GM12878 (cell line): ENCODE data around the gene KRTAP5-6.

Source experiments
- ETV6 ChIP-seq, 2 experiments: fragments of 450-650 bp in 1 of 2; IDR thresholded peaks in 1 of 2; conservative IDR thresholded peaks in 1 of 2; 2 replicates each; pipeline ENCODE4 v1.6.1; 2014; ENCODE audit warnings: antibody characterized with exemption in 1 of 2, borderline replicate concordance in 1 of 2, low read depth in 1 of 2, mild to moderate bottlenecking in 1 of 2, moderate library complexity in 1 of 2
- GABPA ChIP-seq: IDR thresholded peaks from 2 replicates; pipeline ENCODE4 v1.6.1; 2014; ENCODE audit warnings: antibody characterized with exemption, low read depth, mild to moderate bottlenecking, inconsistent platforms
- POLR2A ChIP-seq: IDR thresholded peaks from 2 replicates; pipeline ENCODE4 v1.6.1; 2011; ENCODE audit warnings: low read depth, mild to moderate bottlenecking, low read length
- SMC3 ChIP-seq: IDR thresholded peaks from 2 replicates; pipeline ENCODE4 v1.6.1; 2011; ENCODE audit warnings: low read length, improper control_type of control experiment, borderline replicate concordance
- TCF12 ChIP-seq: IDR thresholded peaks from 2 replicates; pipeline ENCODE4 v1.6.1; 2011; ENCODE audit warnings: low read depth, mild to moderate bottlenecking, low read length
- ZNF217 ChIP-seq: fragments of 450-650 bp; IDR thresholded peaks from 2 replicates; pipeline ENCODE4 v1.6.1; 2017; ENCODE audit warnings: antibody characterized with exemption, mild to moderate bottlenecking
- TF ChIP-seq, protein P1 (sequence below), 3 experiments: IDR thresholded peaks in 2 of 3; conservative IDR thresholded peaks in 1 of 3; 2 replicates each; pipeline ENCODE4 v1.5.1; 2011; ENCODE audit warnings: low read depth in 3 of 3, low read length in 3 of 3, mild to moderate bottlenecking in 3 of 3, control low read depth in 2 of 3, moderate library complexity in 2 of 3, inconsistent platforms in 1 of 3, mixed read lengths in 1 of 3; ENCODE audit not compliant: control insufficient read depth in 2 of 3, insufficient read depth in 1 of 3; ENCODE audit errors: extremely low read depth in 1 of 3
- TF ChIP-seq, protein P2 (sequence below): IDR thresholded peaks from 2 replicates; pipeline ENCODE4 v1.6.1; 2012; ENCODE audit warnings: low read depth, low read length, improper control_type of control experiment

DNA sequence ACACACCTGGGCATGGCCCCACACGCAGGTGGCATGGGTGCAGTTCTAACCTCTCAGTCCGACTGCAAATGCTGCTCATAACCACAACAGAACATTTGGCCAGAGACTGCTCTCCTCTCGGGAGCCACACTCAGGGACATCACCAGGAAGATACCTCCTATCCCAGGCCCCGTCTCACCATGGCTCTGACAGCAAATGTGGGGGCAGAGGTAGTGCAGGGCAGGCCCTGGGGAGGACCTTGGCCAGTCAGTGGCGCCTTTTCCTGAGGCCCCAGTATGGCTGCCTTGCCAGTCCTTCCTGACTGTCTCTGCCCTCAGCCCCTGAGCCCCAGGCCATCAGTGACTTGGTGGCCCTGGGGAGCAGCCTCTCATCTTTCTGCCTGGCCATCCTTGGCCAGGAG is 2.8 kb downstream of the KRTAP5-6 start:
- TF ChIP-seq TCF12, result no peak
- TF ChIP-seq, protein P1, sequence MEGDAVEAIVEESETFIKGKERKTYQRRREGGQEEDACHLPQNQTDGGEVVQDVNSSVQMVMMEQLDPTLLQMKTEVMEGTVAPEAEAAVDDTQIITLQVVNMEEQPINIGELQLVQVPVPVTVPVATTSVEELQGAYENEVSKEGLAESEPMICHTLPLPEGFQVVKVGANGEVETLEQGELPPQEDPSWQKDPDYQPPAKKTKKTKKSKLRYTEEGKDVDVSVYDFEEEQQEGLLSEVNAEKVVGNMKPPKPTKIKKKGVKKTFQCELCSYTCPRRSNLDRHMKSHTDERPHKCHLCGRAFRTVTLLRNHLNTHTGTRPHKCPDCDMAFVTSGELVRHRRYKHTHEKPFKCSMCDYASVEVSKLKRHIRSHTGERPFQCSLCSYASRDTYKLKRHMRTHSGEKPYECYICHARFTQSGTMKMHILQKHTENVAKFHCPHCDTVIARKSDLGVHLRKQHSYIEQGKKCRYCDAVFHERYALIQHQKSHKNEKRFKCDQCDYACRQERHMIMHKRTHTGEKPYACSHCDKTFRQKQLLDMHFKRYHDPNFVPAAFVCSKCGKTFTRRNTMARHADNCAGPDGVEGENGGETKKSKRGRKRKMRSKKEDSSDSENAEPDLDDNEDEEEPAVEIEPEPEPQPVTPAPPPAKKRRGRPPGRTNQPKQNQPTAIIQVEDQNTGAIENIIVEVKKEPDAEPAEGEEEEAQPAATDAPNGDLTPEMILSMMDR (IDR thresholded peaks at IDR 0.05 in 2 of 3, conservative IDR thresholded peaks at IDR 0.05 in 1 of 3; ENCODE audit: control insufficient read depth in 2 of 3, extremely low read depth in 1 of 3, insufficient read depth in 1 of 3, low read depth in 3 of 3, low read length in 3 of 3), result no peak
- TF ChIP-seq POLR2A, result no peak
- no peak for TF ChIP-seq SMC3
- TF ChIP-seq ETV6 (conservative IDR thresholded peaks at IDR 0.05 in 1 of 2, IDR thresholded peaks at IDR 0.05 in 1 of 2; ENCODE audit: borderline replicate concordance in 1 of 2, low read depth in 1 of 2), result no peak
- no peak for TF ChIP-seq GABPA
- TF ChIP-seq ZNF217, result no peak
- TF ChIP-seq, protein P2, sequence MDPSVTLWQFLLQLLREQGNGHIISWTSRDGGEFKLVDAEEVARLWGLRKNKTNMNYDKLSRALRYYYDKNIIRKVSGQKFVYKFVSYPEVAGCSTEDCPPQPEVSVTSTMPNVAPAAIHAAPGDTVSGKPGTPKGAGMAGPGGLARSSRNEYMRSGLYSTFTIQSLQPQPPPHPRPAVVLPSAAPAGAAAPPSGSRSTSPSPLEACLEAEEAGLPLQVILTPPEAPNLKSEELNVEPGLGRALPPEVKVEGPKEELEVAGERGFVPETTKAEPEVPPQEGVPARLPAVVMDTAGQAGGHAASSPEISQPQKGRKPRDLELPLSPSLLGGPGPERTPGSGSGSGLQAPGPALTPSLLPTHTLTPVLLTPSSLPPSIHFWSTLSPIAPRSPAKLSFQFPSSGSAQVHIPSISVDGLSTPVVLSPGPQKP, result no peak
